NCI-H69 (cell line): Measurements from ENCODE around the gene TP53I11.

Experiments used
- DNase-seq: peaks from one replicate; lab custom pipeline; 2025; lab: John Stamatoyannopoulos, UW

The TP53I11 gene

GRCh38 chr11:44950625-44951476 lies at the start of gene TP53I11:
Gene TP53I11, minus strand, starts transcription at chr11:44950883. Its CDS starts 12,548 bp downstream, at chr11:44938335.
- peak; percentile 92 for DNase-seq

DNA sequence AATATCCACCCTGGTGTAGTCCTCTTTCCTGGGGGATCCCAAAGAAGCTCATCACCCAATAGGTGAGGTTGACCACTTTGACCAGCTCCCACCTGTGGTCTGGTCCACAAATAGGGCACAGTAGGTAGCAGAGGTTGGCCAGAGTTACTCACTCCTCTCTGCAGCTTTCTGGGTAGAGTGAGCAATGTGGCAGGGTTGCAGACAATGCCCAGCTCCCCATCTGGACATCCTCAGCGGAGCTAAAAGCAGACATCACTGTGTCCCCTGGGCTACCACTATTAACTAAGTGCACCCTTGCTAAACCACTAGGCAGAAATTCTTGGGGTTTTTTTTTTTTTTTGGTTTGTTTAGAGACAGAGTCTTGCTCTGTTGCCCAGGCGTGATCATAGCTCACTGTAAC lies 48.4 kb upstream of the TP53I11 start:
- no peak for DNase-seq

- no peak for DNase-seq
These were observed 47.4 kb upstream of the TP53I11 start for GRCh38 chr11:44998051-44998450.

- no peak for DNase-seq
These were observed 46.9 kb upstream of the TP53I11 start for GRCh38 chr11:44997566-44997965.

DNA sequence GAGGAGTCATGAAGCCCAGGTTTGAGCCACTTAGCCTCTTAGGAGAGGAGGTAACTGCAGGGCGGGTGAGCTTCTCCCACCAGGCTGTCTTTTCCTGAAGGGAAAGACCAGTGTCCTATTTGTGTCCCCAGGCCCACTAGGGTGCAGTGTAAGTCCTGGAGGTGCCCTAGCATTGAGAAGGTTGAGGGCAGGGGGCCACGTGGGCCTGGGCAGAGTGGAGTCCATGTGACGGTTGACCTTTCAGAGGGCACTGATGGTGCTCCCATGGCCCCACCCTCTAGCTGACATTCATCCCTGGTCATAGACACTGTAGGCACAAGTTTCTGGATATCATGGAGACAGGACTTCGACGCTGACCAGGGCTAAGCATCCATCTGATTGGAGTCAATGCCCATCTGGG lies 44.1 kb upstream of the TP53I11 start:
- peak; percentile 62 for DNase-seq

- peak; percentile 89 for DNase-seq
These were observed 43.5 kb upstream of the TP53I11 start for GRCh38 chr11:44993971-44994704.

- no peak for DNase-seq
These were observed 42.1 kb upstream of the TP53I11 start for GRCh38 chr11:44992774-44993173.

GRCh38 chr11:44992181-44992582 lies 41.5 kb upstream of the TP53I11 start:
- no peak for DNase-seq

DNA sequence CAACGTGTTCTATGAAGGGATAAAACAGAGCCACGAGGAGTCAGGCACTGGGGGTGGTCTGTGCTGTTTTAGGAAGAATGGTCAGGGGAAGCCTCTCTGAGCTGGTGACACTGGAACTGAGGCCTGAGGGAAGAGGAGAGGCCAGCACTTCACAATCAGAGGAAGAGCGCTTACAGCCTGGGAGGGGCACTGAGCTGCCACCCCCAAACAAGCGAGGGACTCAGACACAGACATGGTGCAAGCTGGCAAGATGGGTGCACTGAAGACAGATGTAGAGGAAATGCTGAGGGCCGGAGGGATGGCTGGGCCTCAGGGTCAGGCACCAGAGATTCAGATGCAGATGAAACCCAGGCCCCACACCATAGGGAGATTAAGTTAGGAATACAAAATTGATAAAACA lies 40.0 kb upstream of the TP53I11 start:
- DNase-seq, result no peak

GRCh38 chr11:44989831-44990566 lies 39.3 kb upstream of the TP53I11 start:
- peak; percentile 95 for DNase-seq

GRCh38 chr11:44988981-44989635 lies 38.4 kb upstream of the TP53I11 start:
- DNase-seq, result no peak

- no peak for DNase-seq
These were observed 37.4 kb upstream of the TP53I11 start for GRCh38 chr11:44988111-44988510.

- peak; percentile 20 for DNase-seq
These were observed 36.8 kb upstream of the TP53I11 start for GRCh38 chr11:44987506-44987905.

- DNase-seq, result no peak
These were observed 35.6 kb upstream of the TP53I11 start for GRCh38 chr11:44986315-44986714.

- no peak for DNase-seq
These were observed 35.0 kb upstream of the TP53I11 start for GRCh38 chr11:44985721-44986120.

GRCh38 chr11:44983786-44984185 lies 33.1 kb upstream of the TP53I11 start:
- no peak for DNase-seq

DNA sequence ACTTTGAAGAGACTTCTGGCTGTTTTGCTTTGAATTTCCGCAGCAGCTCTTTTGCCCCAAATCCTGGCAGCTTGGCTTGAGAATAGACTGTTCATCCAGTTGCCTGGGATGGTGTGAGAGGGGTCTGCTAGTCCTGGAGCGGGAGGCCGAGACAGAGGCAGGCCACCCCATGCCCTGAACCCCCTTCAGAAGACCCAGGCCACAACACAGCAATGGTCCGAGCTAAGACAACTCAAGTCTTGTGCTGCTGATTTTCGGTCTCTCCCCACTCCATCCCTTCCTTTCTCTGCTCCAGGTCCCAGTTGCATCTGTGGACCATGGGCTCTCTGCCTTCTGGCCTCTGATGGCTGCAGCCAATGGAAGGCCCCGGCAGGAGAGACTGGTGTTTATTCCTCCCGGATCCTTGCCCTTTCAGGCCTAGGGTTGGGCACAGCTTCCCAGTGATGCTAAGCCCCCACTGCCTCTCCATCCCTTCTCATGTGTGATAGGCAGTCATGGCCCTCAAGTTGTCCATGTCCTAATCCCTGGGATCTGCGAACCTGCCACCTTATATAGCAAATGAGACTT lies 31.9 kb upstream of the TP53I11 start:
- no peak for DNase-seq

DNA sequence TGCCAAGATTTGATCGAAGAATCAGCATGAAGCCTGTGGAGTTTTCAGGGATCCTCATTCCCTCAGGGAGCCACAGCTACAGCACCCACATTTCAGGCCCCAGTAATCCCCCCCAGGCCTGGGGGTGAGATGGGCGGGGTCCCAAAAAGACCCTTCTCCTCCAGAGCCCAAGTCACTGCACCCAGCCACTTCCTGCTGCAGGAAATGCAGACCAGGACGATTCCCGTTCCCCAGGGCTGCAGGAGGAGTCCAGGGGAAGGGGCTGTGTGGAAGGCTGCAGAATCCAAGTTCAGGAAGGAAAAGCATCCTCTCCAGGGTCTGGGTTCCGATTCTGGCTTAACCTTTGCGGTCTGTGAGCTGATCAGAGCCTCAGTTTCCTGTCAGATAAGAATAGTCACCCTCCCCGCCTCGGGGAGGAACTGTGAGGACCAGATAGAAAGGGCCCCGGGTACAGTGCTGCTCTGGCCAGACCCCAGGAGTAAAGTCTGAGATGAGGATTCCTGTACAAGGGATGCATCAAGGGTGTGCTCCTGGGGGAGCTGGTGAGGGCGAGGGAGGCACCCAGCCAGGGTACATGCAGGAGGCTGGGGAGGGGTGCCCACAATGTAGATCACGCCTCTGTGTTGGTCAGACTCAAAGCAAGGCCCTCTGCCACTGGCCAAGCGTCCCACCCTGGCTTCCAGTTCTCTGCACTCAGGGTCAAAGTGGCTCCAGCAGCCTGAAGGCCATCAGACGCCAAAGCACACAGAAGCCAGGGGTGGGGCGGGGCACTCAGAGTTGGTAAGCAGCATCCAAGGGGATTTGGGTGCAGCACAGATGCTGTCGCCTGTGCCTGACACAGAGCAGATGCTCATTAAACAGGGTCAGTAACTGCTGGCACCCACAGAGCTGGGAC lies 30.1 kb upstream of the TP53I11 start:
- peak; percentile 27 for DNase-seq

- peak; percentile 95 for DNase-seq
These were observed 29.1 kb upstream of the TP53I11 start for GRCh38 chr11:44979543-44980399.

DNA sequence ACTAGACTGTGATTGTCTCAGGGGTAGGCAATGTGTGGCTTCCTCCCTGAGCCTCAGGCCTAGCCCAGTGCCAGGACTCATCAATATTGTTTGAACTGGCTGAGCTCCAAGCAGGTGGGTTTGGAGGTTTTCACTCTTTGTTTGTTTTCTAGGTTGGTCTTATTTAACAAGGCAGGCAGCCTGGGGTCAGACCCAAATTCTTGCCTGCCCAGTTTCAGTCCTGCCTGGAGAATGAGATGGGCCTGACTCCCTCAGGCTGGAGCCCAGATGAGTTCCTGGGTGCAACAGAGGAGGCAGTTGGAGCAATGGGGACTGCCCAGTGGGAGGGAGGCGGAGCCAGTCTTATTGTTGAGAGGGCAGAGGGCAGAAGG lies 28.3 kb upstream of the TP53I11 start:
- DNase-seq, result peak; percentile 99
